Esophagus muscularis mucosa (tissue), 4 donors: ENCODE results near the gene CRYBB2. TPM values are rescaled to one million over a fixed set of nuclear protein-coding genes. Genes with fewer than 3 reads are reported as not detected.

Source experiments
- DNase-seq: peaks from one replicate; pipeline ENCODE4 v3.0.0-alpha.2; 2017; ENCODE audit errors: extremely low spot score
- H3K27ac ChIP-seq, 4 donors: fragments of 200-600 bp; sonication (generic); replicated peaks in 1 of 4; 1 replicate in 3 of 4; 2 replicates in 1 of 4; pipeline ENCODE4 v1.5.1; 2016 to 2019; ENCODE audit warnings: mild to moderate bottlenecking in 1 of 4
- H3K27me3 ChIP-seq, 4 donors: fragments of 200-600 bp; sonication (generic); one replicate each; pipeline versions ENCODE4 v1.5.1 to v1.6.0; 2016 to 2019
- H3K36me3 ChIP-seq, 4 donors: fragments of 200-600 bp; sonication (generic); one replicate each; pipeline ENCODE4 v1.5.1; 2016 to 2019
- H3K4me1 ChIP-seq, 4 donors: fragments of 200-600 bp; sonication (generic); one replicate each; pipeline ENCODE4 v1.5.1; 2016 to 2019
- H3K4me3 ChIP-seq, 4 donors: fragments of 200-600 bp; sonication (generic); 1 replicate in 2 of 4; 2 replicates in 2 of 4; pipeline ENCODE4 v1.5.1; 2016 to 2019; ENCODE audit warnings: mild to moderate bottlenecking in 4 of 4, moderate library complexity in 1 of 4
- H3K9me3 ChIP-seq, 4 donors: fragments of 200-600 bp; sonication (generic); 1 replicate in 3 of 4; 2 replicates in 1 of 4; pipeline ENCODE4 v1.5.1; 2016 to 2019
- EP300 ChIP-seq: sonication (generic); formaldehyde crosslinking; IDR thresholded peaks from one replicate; pipeline ENCODE4 v1.6.1; 2017; ENCODE audit warnings: antibody characterized with exemption
- POLR2A ChIP-seq: fragments of 450-650 bp; IDR thresholded peaks from one replicate; pipeline ENCODE4 v1.6.1; 2017; ENCODE audit warnings: antibody characterized with exemption, moderate library complexity, mild to moderate bottlenecking, low read depth
- POLR2AphosphoS5 ChIP-seq, 2 donors: sonication (generic); formaldehyde crosslinking; IDR thresholded peaks; one replicate each; pipeline ENCODE4 v1.6.1; 2017; ENCODE audit warnings: antibody characterized with exemption in 2 of 2
- WGBS: methylation state at CpG from one replicate; pipeline ENCODE4 v1.1.5; 2018; 5-methylcytosine and 5-hydroxymethylcytosine counted together
- intact Hi-C: fragments of 100-400 bp; cut with DNase I; formaldehyde crosslinking; loops from one replicate; pipeline ENCODE4 v1.15.1; 2023
- total RNA-seq, 4 donors: library from RNA; depleted of rRNA; stranded (reverse); fragments of >200 nt; gene quantifications; one replicate each; pipeline versions ENCODE4 v1.1.0 to v1.2.1, GENCODE V29; 2016
- TF ChIP-seq, protein P1 (sequence below), 3 experiments: fragments of 200-600 bp in 2 of 3; fragments of 450-650 bp in 1 of 3; sonication (generic) in 2 of 3; IDR thresholded peaks; one replicate each; pipeline ENCODE4 v1.5.1; 2017 to 2019; ENCODE audit warnings: antibody characterized with exemption in 3 of 3, mild to moderate bottlenecking in 2 of 3, moderate library complexity in 1 of 3

The CRYBB2 gene, protein sequence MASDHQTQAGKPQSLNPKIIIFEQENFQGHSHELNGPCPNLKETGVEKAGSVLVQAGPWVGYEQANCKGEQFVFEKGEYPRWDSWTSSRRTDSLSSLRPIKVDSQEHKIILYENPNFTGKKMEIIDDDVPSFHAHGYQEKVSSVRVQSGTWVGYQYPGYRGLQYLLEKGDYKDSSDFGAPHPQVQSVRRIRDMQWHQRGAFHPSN
- total RNA-seq = under 1 TPM in 1 of 4 donors, not detected in 3; 0.40 TPM

DNA sequence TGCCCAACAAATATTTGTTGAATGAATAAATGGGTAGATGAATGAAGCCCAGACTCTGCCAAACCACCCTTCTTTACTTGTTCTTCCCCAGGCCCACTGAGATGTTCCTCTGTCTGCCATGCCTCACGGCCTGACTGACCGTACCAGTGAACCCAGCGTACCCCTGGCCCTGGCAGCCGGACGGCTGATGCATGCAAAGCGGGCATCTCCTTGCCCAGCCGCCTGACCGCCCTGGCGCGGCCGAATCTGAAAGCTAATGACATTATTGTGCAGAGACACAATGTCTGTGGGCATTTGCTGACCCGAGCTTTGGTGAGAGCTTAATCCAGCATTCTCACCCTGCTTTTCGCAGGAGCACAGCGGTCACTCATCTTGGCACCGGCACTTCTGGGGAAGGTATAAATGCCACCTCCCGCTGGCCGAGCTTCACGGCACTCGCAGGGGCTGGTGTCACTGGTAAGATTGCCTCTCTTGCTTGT is at the start of gene CRYBB2:
TSS of gene CRYBB2 (plus strand) at position 429 of the 479 bp plus-strand sequence. CDS start 1,791 bp downstream, outside the sequence.
- Histone ChIP-seq H3K4me3 (no peak within 1 kb of the TSS), H3K27ac (no peak within 1 kb of the TSS), H3K9me3 (no peaks in the 10 kb centered on the region), H3K4me1 (no peaks in the 10 kb centered on the region), H3K36me3 (no peaks in the 10 kb centered on the region), H3K27me3 (peaks cover 0 to 40% (median 0%) of the 10 kb centered on the region in 4 donors)
- 90% methylated on average over 18 of the region's 19 CpGs for WGBS
- no peak for DNase-seq
- TF ChIP-seq POLR2AphosphoS5 (IDR thresholded peaks at IDR 0.05) (no peak), EP300 (no peak), POLR2A (no peak)
- TF ChIP-seq, protein P1, sequence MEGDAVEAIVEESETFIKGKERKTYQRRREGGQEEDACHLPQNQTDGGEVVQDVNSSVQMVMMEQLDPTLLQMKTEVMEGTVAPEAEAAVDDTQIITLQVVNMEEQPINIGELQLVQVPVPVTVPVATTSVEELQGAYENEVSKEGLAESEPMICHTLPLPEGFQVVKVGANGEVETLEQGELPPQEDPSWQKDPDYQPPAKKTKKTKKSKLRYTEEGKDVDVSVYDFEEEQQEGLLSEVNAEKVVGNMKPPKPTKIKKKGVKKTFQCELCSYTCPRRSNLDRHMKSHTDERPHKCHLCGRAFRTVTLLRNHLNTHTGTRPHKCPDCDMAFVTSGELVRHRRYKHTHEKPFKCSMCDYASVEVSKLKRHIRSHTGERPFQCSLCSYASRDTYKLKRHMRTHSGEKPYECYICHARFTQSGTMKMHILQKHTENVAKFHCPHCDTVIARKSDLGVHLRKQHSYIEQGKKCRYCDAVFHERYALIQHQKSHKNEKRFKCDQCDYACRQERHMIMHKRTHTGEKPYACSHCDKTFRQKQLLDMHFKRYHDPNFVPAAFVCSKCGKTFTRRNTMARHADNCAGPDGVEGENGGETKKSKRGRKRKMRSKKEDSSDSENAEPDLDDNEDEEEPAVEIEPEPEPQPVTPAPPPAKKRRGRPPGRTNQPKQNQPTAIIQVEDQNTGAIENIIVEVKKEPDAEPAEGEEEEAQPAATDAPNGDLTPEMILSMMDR (IDR thresholded peaks at IDR 0.05) = no peak
- intact Hi-C loops = no loop called here

DNA sequence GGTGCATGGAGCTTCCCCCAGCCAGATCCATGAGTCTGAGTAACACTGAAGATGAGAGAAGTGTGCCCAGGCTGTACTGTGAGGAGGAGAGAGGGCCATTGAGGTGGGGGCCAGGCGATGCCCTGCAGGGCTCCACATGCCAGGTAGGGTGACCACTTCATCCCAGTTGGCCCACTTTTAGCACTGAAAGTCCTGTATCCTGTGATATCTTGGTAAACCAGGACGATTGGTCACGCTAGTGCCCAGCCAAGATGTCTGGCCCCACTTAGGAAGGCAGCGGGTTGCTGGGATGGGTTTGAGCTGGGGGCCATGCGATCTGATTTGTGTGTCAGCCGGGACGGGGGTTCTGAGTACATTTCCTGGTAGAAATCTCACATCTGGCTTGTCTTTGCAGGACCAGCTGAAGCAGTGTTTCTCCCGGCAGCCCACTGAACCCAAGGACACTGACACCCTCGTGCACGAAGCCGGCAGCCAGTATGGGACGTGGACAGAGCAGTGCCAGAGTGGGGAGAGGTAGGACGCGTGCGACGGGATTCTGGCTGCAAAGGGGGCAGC is 48.9 kb upstream of the CRYBB2 start:
- 86% methylated on average over 12 of the region's 16 CpGs for WGBS
- DNase-seq = no peak
- Histone ChIP-seq H3K9me3 (no peaks in the 10 kb centered on the region), H3K27ac (no peak overlapping the region), H3K36me3 (peaks cover 6 to 38% (median 16%) of the 10 kb centered on the region in 4 donors), H3K4me1 (peaks cover under 1 to 22% (median 18%) of the 10 kb centered on the region in 4 donors), H3K4me3 (no peak overlapping the region), H3K27me3 (no peaks in the 10 kb centered on the region)
- TF ChIP-seq POLR2AphosphoS5 (IDR thresholded peaks at IDR 0.05) (no peak), EP300 (no peak), POLR2A (no peak)
- TF ChIP-seq, protein P1 (IDR thresholded peaks at IDR 0.05) = no peak
- intact Hi-C loops = no loop called here

DNA sequence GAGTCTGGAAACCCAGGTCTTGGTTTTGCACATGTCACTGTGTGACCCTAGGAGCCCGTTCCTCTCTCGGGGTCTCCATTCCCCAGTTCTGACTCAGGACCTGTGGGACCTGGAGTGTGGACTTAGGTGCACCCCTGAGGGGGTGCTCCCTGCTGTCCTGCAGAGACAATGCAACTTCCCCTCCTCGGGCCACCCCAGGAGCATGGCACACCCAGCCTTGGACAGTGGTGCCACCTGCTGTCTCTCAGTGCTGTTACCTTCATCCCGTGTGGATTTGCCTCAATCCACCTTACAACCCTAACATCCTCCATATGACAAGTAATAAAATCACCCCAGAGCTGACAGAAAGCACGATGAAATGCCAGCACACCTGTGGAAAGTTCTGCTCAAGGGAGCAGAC is 47.3 kb upstream of the CRYBB2 start:
- H3K9me3 ChIP-seq = no peaks in the 10 kb centered on the region
- H3K27me3 ChIP-seq = no peaks in the 10 kb centered on the region
- peaks cover 9 to 53% (median 26%) of the 10 kb centered on the region in 4 donors for H3K36me3 ChIP-seq
- H3K4me3 ChIP-seq = no peak overlapping the region
- intact Hi-C loops = loop anchor here (2.0 kb wide), 1 partner anchor 61 kb away; no protein-coding TSS in a partner anchor
- H3K27ac ChIP-seq = no peak overlapping the region
- whole genome bisulfite sequencing = 62% methylated on average over 5 of the region's 5 CpGs
- TF ChIP-seq POLR2AphosphoS5 (IDR thresholded peaks at IDR 0.05) (peak in 1 of 2 donors; percentile 4), EP300 (no peak)
- TF ChIP-seq, protein P1 (IDR thresholded peaks at IDR 0.05) = peak; percentile 52 to 70 (median 60)
- H3K4me1 ChIP-seq = peaks cover 0 to 7% (median 3%) of the 10 kb centered on the region in 4 donors
- DNase-seq = no peak

DNA sequence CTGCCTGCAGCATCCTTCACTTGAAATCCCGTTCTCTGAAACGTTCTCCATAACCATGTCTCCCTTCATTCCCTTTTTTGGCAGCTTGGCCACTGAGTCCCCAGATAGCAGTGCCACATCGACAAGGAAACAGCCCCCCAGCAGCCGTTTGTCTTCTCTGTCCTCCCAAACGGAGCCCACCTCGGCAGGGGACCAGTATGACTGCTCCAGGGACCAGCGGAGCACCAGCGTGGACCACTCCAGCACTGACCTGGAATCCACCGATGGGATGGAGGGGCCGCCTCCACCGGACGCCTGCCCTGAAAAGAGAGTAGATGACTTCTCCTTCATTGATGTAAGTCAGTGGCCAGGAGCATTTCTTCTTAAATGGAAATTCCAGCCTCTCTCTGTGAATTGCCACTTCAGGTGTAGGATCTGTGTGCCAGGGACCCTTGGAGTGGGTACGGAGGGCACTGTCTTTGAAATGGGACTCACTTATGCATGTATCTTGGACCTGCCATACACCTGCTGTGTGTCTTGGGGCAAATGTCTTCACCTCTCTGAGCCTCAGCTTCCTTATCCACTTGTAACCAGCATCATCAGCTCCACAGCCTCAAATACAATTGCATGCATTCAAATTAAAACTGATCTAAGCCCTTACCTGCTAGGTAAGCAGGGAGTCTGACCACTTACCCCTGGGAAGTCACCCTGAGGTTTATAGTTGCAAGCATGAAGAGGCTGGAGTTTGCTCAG is 45.1 kb upstream of the CRYBB2 start:
- H3K9me3 ChIP-seq = peaks cover 0 to 3% (median 1%) of the 10 kb centered on the region in 4 donors
- no peak for DNase-seq
- H3K4me1 ChIP-seq = no peaks in the 10 kb centered on the region
- H3K27ac ChIP-seq = no peak overlapping the region
- H3K4me3 ChIP-seq = no peak overlapping the region
- peaks cover 9 to 74% (median 43%) of the 10 kb centered on the region in 4 donors for H3K36me3 ChIP-seq
- TF ChIP-seq, protein P1 (IDR thresholded peaks at IDR 0.05) = no peak
- no peak for TF ChIP-seq POLR2AphosphoS5 (IDR thresholded peaks at IDR 0.05)
- no peak for TF ChIP-seq POLR2A
- no peak for TF ChIP-seq EP300
- intact Hi-C loops = no loop called here
- H3K27me3 ChIP-seq = no peaks in the 10 kb centered on the region
- 90% methylated on average over 12 of the region's 13 CpGs for WGBS
